Stimulated activated CD8-positive, alpha-beta memory T cell treated with anti-CD3 and anti-CD28 coated beads, Interleukin-7, amount 100 ng/mL, for 1 hour (primary cell): ENCODE measurements around the gene TBC1D22A.

ENCODE experiments used
- DNase-seq, 2 donors: peaks; one replicate each; pipeline ENCODE4 v3.0.0-alpha.2; 2020; ENCODE audit warnings: low read depth in 2 of 2

The TBC1D22A gene

DNA sequence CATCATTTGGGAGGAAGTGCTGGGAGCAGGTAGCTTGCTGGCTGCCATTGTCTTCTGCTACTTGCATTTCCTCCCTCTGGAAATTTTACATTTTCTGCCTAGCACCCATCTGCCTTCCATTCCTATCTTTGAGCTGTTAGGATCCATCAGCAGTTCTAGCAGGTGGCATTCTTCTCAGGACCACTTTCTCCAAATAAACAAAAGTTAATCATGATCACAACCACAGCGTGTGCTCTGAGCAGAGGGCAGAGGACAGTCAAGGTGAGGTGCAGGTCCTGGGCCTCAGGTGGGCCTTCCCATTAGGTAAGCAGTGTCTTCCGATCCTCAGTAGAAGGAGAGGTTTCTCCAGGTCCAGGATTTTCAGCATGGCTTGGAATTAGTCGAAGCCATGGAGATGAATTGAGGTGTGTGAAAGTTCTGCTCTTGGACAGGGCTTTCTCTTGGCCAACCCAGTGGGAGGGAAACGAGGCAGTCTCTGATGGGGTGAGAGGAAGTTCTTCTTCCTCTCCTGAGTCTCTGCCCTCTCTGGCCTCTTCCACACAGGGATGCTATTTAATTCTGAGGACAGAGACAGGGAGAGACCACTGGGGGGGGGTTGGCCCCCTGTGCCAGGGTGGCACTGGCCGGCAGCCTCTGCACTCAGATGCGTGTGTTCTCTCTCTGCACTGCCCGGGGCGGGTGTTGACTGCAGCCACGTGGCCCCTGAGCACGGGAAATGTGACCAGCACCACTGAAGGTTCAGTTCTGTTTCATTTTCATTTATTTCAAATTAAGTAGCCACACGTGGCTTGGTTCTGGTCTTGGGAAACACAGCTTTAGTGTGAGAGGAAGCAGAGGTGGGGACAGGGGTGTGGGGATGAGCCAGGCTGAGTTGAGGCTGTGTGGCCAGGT is 170.8 kb downstream of the TBC1D22A start:
- no peak for DNase-seq

DNA sequence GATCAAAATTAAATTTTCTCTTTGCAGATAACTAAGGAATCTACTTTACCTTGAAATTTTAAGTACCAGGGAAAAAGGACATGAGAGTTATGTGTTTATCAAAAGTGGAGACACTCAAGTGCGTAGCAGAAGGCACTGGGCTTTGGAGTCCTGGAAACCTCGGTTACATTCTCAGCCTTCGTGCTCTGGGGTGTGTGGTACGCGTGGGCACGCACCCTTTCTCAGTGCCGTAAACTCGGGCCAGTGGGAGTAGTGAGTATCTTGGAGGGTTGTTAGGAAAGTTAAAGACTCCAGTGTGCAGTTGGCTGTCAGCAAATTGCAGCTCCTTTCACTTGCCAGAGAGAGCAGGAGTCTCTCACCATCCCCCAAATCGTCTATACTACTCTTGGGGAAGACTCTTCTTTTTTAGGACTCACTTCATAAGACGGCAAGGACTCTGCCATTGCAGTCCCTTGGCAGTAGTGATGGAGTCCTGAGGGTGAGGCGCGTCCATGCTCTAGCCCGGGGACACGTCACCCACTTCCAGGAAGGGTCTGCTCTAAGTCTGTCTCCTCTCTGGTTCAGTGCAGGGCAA is 171.8 kb downstream of the TBC1D22A start:
- DNase-seq = no peak

DNA sequence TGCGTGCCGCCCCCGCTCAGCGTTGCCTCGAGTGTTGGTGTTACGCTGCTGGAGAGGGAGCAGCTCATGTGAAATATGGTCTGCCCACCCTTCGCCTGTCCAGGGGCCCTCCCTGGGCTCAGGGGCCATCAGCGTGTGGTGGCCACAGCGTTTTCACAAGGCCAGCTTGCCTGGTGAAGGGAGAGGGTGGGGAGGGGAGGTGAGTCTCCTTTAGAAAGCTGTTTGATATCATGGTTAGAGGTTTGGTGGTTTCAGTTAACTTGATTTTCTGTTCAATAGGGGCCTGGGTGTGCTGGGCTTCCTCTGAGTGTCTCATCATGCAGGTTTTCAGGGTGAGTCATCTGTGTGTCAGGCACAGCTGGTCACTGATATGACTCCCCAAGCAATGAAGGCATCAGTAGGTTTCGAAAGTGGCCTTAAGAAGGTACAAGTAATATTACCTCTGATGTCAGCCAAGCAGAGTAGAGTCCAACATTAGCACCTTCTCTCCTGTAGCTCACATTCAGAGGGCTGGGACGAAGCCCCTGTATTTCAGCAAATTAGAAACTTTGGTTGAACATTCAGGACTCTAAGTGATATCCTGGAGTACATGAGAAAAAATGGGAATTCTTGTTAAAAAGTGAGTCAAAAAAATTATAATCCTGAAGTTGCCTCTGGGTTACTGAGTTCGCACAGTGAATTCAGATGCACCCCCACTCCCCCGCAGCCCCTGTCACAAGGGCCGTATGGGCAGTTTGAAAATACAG is 172.5 kb downstream of the TBC1D22A start:
- no peak for DNase-seq

DNA sequence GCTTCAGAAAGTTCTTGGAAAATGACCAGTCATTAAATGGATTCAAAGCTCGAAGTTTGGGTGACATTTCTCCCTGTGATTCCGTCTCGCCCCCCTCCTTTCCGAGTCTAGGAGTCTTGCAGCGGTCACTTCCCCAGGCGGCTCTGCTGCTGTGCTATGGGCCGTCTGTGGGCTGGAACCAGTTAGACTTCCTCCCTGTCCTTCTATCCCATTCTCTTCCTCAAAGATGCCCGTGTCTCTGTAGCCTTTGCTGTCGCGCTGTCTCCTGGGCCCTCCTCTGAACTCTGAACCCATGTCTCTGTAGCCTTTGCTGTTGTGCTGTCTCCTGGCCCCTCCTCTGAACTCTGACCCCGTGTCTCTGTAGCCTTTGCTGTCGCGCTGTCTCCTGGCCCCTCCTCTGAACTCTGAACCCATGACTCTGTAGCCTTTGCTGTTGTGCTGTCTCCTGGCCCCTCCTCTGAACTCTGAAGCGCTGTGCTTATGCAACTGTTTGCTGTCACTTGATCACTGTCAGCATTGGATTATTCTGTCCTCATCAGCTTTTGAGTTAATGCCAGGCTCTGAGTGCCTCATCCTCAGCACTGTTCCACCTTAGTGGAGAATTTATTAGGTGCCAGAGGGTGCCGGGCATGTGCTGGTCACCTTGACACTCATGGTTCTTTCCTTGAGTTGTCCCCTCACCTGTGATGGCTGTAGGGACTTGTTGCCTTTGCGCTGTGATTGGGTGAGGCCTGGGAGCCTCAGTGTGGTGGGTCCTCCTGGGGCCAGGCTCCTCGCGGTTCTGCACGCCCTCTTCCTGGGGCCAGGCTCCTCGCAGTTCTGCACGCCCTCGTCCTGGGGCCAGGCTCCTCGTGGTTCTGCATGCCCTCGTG is 173.3 kb downstream of the TBC1D22A start:
- no peak for DNase-seq

DNA sequence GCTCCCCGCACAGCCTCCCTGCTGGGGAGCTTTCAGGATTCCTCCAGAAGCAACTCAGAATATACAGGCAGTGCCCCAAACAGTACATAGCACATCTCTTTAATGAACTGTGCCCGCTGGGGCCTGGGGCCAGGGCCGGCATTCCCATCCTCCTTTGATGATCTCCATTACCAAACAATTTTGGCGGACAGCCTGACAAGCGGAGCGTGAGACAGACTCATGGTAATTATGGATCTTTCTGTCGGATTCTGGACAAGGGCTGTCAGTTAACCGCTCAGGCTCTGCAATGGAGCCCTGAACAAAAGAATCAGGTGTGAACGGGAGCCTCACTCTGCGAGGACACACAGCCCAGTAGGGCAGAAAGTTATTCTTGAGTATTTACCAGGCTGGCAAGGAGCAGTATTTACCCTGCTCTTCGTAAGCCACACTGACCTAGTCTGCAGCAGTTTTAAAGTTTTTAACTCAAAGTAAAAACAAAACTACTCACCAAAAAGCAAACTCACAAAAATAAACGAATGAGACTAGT is 174.0 kb downstream of the TBC1D22A start:
- DNase-seq = no peak

DNA sequence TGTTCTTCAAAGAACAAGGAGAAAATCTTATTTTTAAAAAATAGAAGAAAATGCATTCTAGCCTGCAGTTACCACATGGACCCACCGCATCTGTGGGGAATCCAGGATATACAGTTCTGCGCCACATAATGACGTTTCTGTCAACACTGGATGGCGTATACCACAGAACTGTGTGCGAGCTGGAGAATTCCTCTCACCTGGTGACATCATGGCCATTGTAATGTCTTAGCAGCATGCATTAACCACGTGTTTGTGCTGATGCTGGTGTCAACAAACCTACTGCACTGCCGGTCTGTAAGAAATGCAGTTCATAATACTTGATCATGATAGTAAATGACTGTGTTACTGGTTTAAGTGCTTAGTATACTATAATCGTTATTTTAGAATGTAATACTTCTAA is 174.7 kb downstream of the TBC1D22A start:
- no peak for DNase-seq

DNA sequence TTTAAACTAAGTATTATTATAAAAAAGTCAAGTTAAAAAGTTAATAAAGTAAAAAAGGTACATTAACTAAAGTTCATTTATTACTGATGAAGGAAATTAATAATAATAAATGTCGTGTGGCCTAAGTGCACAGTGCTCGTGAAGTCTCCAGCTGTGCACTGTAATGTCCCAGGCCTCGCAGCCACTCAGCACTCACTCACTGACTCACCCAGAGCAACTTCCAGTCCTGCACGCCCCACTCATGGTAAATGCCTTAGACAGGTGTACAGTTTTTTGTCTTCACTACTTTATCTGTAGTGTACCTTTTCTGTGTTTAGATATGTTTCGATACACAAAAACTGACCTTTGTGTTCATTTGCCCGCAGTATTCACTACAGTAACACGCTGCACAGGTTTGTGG is 175.5 kb downstream of the TBC1D22A start:
- no peak for DNase-seq

DNA sequence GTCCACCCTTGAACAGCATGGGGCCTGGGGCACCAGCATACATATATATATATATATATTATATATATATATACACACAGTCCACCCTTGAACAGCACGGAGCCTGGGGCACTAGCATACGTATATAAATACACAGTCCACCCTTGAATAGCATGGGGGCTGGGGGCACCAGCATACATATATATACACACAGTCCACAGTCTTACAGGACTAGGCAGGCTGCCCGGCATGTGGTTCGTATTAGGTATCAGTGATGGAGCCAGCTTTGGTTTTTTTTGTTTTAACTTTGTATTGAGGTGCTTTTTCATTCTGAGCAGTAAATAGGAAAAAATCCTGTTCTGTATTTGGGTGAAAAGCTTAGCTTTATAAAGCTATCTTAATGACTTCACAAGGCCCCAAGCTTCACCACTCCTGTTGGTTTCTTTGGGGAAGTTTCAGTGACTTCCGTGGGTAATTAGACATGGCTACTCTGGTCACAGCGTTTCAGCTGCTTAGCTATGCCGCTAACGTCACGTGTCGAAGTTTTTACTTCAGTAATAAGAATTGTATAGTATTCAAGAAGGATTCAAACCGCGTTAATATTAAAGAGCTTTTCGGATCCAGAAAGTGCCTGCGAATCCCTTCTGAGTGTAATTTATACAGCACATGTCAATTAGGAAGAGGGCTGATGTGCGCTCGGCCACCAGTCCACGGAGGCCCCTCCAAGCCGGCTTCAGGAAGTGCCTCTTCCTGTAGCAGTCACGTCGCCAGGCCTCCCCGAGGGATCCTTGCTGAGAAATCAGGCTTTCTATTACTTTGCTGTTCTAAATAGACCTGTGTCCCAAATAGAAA is 179.7 kb downstream of the TBC1D22A start:
- no peak for DNase-seq

DNA sequence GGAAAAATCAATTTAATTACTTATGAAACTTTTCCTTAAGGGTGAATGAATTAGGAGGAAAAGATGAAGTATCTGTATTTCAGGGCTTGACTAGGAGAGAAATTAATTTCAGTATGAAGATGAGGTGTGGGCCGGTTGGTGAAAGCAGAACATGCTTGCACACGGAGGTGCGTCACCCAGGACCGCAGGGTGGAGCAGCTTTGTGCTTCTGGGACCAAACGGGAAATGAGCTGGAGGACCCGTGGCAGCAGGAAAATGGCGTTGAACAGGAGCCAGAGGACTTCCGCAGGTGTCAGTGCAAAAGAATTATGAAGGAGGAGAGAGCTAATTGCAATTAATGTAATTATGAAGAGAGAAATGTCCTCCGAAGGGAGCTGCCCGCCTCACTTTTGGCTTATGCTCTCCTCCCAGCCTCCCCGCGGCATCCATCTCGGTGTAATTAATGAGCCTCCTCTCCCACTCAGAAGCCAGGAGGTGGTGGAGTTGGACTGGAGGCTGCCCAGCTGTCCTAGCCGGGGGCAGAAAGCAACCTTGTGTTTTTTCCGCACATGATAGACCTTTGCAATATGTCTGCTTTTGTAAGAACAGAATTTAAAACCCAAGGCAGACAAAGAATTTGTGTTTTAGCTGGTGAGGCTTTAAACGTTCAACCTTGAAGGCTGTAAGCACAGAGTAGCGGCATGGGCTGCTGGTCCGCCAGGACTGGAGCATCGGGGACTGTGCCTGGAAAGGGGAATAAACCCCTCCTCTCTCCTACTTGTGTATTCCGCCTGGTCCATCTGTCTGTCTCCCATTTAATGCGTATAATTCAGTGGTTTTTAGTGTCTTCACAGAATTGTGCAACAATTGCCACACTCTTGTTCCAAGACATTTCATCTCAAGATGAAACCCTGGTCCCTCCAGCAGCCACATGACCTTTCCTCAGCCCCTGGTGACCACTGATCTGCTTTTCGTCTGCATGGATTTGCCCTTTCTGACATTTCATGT is 180.6 kb downstream of the TBC1D22A start:
- no peak for DNase-seq

DNA sequence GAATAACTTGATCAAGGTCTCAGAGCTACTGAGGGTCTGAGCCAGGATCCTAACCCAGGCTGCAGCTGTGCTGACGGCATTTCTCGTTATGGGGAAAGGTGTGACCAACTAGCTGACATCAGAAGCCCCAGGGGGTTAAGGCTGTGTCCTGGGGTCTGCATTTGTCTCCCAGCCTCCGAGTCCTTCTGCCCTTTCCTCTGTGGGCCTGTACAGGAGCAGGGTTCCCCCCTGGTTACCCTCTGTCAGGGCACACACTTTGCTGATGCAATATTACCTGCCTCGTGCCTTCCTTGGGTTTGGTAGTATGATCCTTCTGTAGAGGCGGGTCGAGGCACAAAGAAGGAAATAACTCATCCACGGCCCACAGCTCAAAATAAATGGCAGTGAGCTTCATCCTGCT is 183.0 kb downstream of the TBC1D22A start:
- no peak for DNase-seq

DNA sequence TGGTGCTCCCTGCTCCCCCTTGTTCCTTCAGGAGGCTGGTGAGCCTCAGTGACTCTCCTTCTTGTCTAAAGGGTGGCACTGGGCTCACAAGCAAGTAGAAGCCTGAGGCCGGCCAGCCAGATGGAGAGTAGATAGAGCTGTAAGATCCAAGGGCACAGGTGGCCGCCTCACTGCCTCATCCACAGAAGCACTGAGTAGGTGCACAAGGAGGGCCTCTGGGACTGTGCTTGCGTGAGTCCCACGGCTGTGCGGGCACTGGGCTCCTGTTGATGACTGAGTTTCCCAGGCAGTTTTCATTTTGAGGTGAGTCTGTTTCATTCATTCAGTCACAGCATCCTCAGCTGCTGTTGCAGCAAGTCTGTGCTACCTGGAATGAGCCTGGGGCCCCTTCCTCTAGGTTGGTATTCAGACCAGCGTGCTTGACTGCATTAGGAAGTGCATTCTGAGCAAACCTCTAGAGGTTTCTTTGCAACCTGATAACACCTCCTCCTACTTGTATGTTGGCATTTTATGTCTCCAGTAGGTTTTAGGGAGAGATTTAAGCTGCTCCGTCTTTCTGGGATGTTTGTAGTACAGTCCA is 184.0 kb downstream of the TBC1D22A start:
- DNase-seq = no peak

DNA sequence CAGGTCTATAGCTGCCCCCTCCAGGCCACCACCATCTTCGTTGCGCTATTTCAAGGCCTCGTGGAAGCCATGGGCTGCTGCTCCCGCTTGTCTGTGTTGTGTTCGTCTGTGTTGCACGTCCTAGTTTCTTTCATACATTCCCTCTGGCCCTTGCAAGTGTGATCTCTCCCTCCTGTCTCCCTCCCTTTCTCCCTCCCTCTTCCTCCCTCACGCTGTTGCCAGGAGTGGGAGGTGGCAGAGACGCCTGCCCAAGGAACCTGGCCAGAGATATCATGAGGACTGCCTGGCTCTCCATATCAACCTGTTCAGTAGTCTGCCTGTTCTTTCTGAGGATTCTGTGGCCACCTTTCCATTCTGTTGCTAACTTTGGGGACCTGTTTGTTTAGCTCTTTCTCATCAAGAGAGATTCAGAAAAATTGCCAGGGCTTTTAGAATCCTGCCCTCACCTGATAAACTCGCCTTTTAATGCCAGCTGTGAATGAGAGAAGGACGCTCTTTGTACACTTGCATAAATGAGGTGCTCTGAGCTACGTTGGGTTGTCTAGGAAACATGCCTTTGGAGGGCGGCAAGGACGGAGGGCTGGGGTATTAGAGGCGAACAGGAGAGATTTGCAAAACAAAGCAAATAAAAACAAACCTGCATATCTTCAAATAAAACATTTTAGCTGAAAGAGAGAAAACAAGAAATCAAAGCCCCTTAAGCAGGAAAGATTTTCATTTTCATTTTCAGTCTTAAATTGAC is 185.2 kb downstream of the TBC1D22A start:
- DNase-seq = no peak

DNA sequence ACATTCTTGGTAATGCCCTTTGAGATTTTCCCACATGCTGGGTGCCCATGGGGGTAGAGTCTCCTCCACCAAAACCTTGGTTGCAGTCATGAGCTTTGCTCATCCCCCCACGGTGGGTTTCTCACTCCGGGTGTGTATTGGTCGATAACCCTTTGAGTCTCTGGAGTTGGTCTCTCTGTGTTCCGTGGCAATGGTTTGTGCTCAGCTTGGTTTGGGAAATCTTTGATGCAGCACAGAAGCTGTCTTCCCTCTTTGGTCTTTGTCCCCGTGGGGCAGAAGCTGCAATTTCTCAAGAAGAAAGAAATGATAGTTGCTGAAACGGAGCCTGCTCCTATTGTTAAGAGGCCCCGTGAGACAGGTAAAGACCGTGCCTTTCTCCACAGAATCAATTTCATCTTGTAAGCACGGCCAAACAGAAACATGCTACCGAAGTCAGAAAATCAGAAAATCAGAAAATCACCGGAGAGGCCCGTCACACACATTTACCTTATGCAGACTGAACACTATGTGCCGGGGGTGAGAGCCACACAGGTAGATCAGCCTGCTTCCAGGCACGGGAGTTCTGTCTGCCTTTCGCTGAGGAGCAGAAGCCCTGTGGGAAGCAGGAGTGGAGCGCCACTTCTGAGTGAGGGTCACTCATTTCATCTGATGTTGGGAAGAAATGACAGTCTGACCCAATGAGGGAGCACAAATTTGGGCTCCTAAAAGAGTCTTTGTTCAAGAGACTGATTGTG is 186.1 kb downstream of the TBC1D22A start:
- no peak for DNase-seq

DNA sequence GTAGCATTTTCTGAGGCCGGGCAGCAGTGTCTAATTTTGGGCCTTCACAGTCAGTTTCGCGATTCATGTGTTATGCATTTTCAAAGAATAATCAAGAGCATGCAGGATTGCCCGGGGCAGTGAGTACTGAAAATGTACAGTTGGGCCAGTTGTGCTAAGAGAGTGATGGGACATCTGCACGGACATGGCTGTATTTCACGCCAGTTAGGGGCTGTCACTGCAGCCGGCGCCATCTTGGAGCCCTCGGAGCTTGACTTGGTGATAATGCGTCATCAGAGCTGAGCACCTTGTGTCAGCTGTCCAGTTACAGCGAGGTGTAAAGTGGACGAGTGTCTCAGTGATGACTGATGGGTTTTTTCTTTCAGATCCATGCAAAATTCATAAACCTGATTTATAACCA is 188.9 kb downstream of the TBC1D22A start:
- DNase-seq = no peak

DNA sequence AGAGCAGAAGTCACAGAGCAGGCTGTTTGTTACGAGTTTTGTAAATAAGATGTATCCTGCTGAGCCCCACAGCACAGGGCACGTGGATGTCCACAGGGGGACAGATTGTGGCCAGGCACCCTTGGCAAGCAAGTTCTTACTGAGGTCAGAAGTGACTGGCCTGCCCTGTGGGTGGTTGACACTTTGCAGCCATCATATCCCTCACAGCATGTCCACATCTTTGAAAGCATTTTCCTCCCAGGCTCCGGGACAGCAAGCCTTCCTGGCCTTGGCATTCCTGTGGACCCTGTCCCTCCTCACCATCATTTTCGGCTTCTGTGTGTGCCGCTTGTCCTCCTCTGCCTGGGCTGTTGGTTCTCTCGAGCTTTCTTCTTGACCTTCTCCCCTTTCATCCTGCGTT is 189.5 kb downstream of the TBC1D22A start:
- DNase-seq = no peak

DNA sequence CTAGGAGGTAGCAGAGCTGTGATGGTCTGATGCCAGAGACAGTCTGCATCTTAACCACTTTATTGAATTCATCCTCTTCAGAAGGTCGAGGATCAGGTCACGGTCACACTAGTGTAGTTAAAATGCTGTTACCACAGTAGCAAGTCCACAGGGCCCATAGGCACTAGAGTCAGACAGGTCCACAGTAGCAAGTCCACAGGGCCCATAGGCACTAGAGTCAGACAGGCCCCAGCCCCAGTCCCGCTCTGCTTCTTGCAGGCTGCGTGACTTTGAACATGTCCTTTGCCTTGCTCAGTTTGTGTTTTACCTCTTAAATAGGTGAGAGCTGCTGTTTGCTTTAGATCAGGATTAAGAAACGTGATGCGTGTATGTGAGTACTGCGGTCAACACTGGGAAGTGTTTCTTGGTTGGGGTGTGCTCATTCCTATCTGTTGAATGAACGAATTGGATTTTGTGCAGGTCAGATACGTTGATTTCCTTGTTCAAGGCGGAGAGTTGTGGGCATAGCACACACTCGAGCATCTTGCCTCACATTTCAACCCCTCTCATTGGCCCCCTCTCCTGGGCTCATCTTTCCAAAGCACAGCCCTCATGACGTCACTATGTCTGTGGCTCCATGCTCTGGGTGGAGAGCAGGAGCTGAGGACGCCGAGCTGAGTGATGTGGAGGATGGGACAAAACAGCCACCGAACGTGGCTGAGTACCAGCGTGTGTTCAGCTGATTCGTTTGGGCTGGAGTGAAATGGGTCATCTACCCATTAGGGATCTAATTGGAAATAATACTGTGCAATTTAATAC is 191.7 kb downstream of the TBC1D22A start:
- no peak for DNase-seq

DNA sequence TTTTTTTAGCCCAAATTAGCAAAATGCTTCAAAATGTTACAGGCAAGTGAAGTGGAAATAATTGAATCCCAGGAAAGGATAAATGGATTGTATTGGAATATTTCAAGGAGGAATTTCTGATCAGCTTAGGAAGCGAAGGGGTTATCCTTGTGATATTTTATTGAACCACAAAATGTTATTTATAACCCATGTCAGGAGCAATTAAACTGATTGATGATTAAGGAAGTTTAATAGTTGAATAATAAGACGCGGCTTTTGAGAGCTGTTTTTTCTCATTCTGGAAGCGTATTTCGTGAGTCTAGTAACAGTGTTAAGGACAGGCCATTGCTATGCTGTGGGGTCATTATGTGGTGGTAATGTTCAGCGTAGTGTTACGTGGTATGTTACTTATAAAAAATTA is 192.3 kb downstream of the TBC1D22A start:
- no peak for DNase-seq
